H54 (cell line): Measurements from ENCODE around the gene CBX4.

Experiments
- DNase-seq: peaks from one replicate; pipeline ENCODE4 v3.0.0; 2011; ENCODE audit warnings: low spot score, mixed read lengths; ENCODE audit not compliant: insufficient read length
- FAIRE-seq: peaks from 3 replicates; lab custom pipeline; 2011; peaks lifted over from hg19 to GRCh38; lab: Jason Lieb, UNC
- POLR2A ChIP-seq: IDR thresholded peaks from 2 replicates; pipeline ENCODE4 v1.6.1; 2011; ENCODE audit warnings: low read depth, mild to moderate bottlenecking, low read length

The CBX4 gene

DNA sequence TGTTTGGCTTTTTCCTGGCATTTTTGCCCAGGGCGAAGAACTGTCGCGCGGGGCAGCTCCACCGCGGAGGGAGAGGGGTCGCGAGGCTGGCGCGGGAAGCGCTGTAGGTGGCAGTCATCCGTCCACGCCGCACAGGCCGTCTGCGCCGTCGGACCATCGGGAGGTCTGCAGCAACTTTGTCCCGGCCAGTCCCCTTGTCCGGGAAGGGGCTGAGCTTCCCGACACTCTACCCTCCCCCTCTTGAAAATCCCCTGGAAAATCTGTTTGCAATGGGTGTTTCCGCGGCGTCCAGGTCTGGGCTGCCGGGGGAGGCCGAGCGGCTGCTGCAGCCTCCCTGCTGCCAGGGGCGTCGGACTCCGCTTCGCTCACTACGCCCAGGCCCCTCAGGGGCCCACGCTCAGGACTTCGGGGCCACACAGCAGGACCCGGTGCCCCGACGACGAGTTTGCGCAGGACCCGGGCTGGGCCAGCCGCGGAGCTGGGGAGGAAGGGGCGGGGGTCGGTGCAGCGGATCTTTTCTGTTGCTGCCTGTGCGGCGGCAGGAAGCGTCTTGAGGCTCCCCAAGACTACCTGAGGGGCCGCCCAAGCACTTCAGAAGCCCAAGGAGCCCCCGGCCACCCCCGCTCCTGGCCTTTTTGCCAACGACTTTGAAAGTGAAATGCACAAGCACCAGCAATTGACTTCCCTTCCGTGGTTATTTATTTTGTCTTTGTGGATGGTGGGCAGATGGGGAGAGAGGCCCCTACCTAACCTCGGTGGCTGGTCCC lies 2.3 kb upstream of the CBX4 start:
- FAIRE-seq: no peak
- DNase-seq: no peak
- TF ChIP-seq POLR2A: no peak

DNA sequence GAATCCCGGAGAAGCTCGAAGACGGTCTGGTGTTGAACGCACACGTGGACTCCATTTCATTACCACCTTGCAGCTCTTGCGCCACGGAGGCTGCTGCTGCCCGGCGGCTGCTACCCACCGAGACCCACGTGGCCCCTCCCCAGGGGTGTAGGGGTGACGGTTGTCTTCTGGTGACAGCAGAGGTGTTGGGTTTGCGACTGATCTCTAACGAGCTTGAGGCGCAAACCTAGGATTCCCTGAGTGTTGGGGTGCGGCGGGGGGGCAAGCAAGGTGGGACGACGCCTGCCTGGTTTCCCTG lies 1.7 kb upstream of the CBX4 start:
- no peak for TF ChIP-seq POLR2A
- FAIRE-seq: no peak
- DNase-seq: no peak

DNA sequence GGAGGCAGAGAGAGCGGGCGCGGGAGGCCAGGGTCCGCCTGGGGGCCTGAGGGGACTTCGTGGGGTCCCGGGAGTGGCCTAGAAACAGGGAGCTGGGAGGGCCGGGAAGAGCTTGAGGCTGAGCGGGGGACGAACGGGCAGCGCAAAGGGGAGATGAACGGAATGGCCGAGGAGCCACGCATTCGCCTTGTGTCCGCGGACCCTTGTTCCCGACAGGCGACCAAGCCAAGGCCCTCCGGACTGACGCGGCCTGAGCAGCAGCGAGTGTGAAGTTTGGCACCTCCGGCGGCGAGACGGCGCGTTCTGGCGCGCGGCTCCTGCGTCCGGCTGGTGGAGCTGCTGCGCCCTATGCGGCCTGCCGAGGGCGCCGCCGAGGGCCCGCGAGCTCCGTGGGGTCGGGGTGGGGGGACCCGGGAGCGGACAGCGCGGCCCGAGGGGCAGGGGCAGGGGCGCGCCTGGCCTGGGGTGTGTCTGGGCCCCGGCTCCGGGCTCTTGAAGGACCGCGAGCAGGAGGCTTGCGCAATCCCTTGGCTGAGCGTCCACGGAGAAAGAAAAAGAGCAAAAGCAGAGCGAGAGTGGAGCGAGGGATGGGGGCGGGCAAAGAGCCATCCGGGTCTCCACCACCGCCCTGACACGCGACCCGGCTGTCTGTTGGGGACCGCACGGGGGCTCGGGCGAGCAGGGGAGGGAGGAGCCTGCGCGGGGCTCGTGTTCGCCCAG lies 1.2 kb upstream of the CBX4 start:
- DNase-seq: no peak
- no peak for TF ChIP-seq POLR2A
- FAIRE-seq: no peak

DNA sequence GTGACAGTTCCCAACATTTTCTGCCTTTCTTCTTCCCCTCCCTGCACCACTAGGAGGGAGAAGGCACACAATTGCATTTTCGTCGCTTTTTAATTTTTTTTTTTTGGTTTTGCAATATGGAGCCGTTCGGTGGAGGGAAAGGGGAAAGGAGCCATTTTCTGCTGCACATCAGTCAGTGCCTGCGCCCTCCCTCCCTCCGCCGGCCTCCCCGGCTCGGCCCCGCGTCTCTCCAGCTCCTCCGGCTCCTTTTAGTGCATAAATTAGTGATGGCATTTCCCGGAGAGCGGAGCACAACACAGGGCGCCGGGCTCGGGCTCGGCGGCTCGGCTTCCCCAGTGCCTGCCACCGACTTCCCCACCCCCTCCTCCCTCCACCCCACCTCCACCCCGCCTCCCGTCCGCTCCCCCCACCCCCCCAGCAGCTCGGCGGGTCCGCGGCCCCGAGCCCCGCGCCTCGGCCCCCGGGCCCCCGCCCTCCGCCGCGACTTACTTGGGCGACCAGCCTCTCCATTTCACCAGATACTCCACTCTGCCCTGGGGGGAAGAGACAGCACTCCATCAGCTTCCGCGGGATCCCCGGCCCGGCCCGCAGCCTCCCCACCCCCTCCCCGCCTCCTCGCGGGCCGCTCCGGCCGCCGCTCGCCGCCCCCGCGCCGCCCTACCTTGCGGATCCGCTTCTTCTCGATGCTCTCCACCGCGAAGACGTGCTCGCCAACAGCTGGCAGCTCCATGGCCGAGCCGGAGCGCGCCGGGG lies 542 bp downstream of the CBX4 start:
- DNase-seq (no peak), FAIRE-seq (no peak)
- TF ChIP-seq POLR2A: no peak

DNA sequence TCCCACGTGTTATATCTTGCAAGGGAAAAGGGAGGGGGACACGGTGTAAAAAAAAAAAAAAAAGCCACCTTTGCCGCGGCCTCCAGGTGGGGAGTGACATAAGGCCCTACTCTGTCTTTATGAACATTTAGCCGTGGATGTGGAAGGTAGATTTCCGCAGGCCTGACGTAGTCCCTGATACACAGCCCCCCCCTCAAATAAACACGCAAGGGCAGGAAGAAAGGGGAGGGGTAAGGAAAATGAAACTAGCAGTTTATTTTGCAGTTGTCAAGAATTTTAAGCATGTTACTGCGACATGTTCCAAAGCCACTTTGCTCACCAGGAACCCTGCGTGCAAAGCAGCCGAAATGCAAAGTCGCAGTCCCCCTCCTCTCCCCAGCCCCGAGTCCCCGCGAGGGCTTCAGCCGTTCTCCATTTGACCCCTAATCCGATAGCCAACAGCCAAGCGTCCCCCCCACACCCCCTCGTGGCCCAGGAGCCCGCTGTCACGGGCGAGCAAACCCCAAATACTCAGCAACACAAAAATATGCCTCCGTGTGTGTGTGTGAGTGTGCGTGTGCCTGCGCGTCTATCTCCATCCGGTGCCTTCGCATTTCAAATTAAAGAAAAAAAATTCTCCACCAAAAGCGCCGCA lies 1.2 kb downstream of the CBX4 start:
- no peak for FAIRE-seq
- no peak for DNase-seq
- no peak for TF ChIP-seq POLR2A

DNA sequence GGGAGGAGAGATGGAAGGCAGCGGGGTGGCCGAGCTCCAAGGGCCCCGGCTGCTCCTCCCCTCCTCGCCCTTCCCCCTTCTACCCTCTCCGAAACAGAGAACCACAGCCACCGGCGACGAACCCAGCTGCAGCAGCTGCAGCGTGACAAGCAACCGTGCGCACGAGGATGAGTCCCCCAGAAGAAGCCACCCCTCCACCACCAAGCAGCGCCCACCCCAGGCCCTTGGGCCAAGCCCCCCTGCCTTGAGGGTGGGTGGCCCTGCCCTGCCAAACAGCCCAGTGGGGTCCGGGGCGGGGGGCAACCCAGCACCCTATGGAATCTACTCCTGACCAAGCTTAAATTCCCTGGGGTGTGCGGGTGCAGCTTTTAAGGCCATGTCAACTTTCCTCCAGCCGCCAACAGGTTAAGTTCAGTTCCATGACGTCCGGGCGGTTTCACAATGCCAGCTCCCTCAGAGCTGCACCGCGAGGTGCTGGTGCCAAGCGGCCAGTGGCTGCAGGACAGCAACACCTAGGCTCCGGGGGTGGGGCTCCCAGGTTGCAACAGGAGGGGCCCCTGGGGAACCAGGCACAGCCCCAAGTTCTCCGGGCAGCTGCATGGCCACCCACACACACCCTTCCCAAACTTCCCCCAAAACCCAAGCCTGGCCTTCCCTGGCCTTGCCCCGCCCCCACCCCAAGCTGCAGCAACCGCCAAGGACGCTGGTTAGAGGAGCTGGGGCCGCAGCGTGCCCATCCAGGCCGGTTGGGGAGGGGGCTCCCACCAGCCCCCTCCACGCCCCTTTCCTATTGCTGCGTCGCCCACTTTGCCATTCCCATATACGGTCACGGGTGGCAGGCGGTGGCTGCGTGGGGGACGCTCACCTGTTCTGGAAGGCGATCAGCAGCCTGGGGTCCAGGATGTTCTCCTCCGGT lies 2.0 kb downstream of the CBX4 start:
- peak; percentile 63 for DNase-seq
- FAIRE-seq: no peak
- TF ChIP-seq POLR2A: no peak

DNA sequence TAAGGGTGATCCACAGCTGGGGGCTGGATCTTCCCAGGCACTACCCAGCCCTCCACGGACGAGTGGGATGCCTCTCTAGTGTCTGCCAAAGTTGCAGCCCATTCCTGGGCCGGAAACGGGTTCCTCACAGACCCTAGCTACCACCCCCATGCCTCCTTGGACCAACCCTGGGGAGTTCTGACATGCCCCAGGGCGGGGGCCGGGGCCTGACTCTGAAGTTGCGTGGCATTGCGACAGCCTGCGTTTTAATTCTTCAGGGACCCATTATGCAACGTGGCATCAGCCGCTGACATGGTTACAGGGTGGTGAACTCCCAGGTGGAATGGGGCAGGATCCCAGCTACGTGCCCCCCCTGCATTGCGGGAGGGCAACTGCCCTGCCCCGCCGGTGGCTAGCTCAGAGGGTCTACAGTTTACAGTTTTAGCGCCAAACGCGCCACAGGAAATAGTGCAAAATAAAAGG lies 2.7 kb downstream of the CBX4 start:
- no peak for DNase-seq
- no peak for FAIRE-seq
- TF ChIP-seq POLR2A: no peak

DNA sequence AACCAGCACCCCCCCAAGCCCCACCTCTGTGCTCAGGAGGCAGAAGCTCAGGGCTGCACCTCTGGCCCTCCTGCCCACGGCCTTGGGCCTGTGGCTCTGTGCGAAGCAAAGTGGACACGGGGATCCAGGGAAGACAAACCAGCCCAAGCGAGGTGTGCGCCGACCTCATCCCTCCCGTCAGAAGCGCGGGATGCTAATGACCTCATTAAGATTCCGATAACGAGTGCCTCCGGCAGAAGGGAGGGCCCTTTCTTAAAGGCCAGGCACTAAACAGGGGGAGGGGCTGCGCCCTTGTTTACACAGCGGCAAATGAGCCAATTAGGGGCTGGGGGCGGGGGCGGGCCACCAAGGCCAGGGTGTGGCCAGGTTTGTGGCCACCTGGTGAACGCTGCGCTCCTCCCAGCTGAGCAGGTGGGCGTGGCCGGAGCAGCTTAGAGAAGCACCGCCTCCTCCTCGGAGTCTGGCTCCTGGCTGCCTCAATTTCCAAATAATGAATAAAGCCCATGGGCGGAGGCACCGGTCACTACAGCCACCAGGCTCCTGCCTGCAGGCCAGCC lies 3.2 kb downstream of the CBX4 start:
- DNase-seq: no peak
- no peak for FAIRE-seq
- TF ChIP-seq POLR2A: no peak

DNA sequence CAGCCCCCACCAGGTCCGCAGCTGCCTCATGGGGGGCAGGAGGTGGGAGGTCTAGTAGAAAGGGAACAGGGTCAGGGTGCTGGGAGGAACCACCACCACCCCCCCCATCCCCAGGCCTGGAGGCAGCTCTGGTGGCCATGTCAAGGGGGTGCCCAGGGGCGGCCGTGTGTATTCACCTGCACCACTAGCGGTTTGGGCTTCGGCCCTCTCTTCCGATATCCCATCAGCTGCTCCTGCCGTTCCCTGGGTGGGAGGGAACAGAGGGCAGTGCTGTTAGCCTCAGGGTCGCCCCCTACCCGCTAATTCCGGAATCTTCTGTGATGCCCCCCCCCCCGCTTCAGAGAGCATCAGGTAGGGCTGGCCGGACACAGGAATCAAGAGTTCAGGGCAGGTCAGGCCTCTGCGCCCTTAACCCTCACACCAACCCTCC lies 3.8 kb downstream of the CBX4 start:
- TF ChIP-seq POLR2A: no peak
- no peak for FAIRE-seq
- DNase-seq: no peak

DNA sequence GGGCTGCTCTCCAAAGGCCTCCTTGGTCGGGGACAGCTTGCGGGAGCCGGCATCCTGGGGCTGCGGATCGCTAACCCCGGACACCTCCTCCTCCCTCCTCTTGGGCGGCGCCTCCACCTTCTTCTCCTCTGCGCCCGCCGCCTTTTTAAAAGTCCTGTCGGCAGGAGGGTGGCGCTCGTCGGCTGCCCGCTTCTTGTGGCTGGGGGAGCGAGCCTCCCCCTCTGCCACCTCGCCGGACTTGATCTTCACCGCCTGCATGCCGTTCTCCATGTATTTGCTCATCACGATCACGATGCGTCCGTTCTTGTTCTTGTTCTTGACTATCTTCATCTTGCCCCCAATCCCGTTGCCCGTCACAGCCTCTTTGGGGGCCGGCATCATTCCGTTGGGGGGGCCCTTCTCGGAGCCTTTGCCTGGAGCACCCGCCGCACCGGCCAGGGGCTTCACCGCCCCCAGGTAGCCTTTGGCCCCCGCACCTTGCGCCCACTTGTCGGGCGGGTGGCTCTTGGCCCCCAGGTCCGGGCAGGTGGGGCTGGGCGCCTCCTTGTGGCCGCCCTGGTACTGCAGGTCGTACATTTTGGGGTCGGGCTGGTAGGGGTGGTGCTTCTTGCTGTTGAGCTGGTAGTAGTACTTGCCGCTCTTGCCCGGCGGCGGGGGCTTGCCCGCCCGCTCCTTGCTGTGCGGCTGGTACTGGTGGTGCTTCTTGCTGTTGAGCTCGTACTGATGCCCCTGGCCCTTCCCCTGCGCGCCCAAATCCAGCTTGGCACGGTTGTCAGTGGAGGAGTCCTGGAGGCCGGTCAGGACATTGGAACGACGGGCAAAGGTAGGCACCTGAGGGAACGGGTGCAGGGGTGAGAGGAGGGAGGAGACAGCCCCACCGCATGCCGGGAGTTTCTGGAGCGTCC lies 4.4 kb downstream of the CBX4 start:
- no peak for DNase-seq
- FAIRE-seq: no peak

DNA sequence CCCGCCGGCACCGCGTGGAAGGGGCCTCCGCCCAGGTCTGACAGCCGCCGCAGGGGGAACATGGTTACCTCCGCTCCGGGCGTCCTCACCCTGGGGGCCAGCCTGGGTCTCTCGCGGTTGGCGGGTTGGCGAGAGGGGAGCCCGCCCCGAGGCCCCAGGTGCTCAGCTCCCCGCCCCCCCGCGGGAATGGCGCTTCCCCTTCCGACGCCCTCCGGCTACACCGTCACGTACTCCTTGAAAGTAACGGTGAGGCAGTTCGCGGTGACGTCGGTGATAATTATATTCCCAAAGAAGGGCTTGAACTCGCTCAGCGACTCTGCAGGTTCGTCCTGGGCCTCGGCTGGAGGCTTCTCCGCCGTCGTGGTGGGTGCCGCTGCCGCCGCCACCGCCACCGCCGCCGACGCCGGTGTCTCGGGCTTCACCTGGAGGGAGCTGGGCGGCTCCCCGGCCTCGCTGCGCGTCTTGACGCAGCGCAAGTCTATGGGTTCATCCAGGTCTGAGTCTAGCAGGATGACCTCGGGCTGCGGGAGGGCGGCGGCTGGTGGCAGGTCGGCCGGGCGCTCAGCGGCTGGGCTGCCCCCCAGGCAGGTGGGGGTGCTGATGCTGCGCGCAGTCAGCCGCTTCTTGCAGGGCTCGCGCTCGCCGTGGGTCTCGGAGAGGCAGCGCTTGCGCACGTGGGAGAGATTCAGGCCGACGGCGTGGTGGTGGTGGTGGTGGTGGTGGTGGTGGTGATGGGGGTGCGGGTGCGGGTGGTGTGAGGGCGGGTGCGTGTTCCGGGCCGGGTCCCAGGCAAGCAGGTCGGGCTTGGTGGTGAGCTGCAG lies 5.3 kb downstream of the CBX4 start:
- FAIRE-seq: no peak
- no peak for DNase-seq
- TF ChIP-seq POLR2A: no peak

More for the DNA sequence above, 4.4 kb downstream of the CBX4 start:
- no peak for TF ChIP-seq POLR2A
